ENCODE data around the gene TRANK1.

The TRANK1 gene

DNA sequence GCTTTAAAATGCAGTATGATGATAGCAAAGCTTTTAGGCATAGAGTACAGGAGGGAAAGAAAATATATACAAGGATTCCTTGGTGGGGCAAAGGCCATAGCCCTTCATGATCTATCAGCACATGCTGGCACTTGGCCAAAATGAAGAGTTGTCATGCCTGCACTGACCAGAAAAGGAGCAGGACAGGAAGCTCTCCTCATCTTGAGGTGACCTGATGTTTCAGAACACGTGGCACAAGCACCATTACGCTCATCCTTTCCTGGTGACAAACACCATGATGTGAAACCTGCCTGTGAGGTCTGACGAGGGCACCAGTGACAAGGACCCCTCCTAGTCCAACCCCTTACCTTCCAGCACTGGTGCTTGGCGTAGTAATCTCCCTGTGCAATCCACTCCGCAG lies 102.6 kb downstream of the TRANK1 start:
- FAIRE-seq, result no peak

DNA sequence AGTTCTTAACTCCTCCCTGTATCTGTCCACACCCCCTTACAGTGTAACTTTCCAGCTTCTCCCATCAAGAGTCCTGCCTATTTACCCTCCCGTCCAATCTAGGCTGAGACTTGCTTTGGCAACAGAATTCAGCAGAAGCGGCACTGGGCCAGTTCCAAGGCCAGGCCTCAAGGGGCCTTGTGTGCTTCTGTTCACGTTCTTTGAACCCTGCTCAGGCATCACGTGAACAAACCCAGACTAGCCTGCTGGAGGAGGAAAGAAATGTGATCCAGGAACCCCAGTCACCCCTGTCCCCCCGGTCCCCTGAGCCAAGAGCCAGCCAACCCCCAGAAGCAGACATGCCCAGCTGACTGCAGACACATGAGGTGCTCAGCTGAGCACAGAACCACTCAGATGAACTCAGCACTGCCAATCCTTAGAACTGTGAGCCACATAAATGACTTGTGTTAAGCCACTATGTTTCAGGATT lies 104.4 kb downstream of the TRANK1 start:
- no peak for FAIRE-seq

DNA sequence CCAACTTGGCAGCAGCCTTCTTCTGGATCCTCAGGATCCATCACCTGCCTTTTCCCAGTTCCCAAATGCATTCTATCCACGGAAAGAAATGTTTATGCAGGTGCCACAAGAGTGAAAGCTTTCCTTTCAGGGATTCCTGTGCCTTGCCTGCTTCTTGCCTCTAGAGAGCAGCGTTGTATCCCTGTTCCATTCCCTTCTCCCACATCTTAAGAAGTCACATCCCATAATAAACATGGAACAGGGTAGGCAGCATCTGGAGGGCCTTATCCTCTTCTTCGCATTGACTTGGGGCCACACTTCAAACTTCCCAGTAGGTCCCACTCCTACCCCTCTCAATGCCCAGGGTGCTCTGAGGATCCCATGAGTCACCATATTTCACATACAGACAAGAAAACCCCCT lies 107.8 kb downstream of the TRANK1 start:
- FAIRE-seq, result no peak

DNA sequence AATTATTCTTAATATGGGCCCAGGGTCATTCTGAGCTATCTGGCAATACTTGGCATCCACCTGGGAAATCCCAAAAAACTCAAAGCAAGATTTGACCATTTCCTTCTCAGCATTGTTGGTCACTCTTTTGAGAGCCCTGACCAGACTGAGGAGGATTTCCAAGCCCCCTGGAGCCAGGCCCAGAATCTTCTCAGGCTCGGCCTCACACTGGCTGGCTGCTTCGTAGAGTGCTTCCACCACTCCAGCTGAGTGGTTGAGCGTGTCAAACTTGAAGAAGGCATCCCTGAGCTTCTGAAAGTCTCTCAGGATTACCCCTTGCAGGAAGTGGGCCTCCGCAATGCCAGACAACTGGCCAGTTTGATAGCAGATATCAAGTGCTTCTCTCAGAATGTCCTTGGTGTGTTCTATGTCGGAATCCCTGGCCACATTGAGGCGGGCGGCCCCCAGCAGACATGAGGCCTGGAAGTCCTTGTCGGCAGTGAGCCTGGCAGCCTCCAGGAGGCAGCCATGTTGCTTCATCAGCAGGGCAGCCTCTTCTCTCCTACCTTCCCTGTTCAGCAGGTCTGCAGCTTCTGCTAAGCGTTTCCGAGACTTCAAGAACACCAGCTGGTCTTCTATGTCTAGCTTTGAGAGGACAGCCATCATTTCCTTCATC lies 111.6 kb downstream of the TRANK1 start:
- FAIRE-seq, result no peak

DNA sequence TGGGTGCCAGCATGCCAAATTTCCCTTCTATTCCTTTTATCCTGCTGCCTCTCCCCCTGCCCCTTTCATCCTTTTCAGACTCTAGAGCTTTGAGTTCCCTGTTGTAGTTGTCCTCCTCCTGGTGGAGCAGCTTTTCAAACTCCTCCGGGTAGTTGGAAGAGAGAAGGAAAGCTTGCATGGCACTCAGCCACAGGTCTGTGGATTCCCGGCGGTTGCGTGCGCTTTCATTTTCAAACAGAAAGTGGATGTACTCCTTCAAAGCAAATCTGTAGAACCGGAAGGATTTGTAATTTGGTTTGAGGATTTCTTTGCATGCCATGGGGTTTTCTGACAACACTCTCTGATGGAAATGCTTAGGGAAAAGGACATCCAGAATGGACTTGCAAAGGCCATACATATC lies 112.4 kb downstream of the TRANK1 start:
- FAIRE-seq, result no peak

DNA sequence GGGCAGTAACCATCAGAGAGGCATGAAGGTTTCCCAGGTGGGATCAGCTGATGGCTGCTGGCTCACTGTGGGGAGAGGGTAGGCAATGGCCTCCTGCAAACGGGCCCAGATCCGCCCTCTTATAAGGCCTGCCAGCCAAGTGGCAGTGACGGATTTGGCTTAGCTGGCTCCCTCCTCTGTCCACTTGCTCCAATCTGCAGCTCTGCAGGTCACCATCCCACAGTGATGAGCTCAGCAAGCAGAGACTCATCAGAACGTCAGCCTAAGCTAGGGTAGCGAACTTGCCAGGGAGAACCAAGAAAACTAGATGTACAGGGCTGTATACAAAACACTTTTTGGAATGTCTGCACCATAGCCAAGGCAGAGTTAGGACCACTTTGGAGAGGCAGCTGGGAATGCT lies 117.7 kb downstream of the TRANK1 start:
- FAIRE-seq, result no peak

DNA sequence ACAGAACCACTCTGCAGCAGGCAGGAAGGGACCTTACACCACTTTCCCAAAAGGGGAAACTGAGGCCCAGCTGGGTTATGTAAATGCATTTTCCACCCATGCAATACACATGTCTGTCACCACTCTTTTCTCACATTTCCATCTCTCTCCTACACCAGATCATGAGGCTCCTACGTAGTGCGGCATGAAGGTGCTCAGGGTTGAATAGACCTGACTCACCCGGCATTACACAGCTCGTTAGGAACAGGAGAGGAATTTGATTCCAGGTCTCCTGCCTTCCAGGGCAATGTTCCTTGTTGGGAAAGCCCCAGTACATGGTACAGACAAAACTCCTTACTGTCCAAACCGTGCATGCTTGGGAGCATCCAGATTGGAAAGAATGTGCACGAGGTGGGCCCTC lies 118.6 kb downstream of the TRANK1 start:
- no peak for FAIRE-seq

DNA sequence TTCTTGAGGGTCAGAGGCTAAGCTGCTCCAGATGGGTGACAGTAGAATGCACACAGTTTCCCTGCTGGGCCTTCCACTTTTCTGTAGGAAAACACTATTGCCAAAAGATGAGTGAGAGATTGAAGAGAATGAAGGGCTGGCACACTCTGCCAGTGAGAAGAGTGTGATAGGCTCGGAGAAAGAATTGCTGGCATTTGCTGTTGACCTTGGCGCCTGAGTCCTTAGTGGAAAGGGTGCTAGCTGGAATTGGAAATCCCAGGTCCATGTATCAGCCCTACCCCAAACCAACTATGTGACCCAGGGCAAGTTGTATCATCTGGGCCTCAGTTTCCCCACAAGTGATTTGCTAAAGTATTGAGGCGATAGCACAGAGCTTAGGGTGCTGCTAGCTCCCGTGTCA lies 120.4 kb downstream of the TRANK1 start:
- no peak for FAIRE-seq

DNA sequence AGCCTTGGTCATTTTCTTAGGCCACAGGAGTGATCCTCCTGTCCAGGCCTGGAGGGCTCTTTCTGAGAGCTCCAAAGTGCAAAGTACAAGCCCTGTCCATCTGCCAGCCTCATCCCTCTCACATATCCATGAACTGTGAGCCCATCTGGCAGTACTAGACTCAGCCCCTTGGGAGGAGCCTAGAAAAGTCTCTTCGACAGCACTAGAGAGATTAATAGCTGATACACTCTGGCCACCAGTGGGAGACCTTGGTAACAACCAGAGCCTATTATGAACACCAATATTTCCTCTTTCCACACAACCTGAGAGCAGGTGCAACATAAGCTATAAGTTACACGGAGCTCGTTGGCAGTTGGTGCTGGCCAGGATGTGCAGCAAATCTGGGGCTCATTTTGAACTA lies 121.0 kb downstream of the TRANK1 start:
- FAIRE-seq, result no peak

DNA sequence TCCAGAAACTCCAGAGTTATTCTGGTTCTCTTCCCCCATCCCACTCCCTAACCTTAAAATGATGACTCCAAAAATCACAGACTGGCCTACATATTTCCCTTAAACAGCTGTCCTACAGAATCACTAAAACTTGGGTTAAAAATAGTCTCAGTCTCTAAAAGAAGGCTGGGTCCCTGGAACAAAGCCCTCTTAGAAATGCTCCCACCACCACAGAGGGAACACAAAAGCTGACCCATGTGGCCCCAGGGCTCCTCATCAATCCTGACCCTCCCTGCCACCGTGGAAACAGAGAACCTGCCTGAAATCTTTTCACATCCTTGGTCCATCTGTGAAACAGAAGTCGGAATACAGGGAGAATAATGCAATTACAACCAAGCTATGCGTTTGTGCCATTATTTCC lies 124.8 kb downstream of the TRANK1 start:
- no peak for FAIRE-seq

DNA sequence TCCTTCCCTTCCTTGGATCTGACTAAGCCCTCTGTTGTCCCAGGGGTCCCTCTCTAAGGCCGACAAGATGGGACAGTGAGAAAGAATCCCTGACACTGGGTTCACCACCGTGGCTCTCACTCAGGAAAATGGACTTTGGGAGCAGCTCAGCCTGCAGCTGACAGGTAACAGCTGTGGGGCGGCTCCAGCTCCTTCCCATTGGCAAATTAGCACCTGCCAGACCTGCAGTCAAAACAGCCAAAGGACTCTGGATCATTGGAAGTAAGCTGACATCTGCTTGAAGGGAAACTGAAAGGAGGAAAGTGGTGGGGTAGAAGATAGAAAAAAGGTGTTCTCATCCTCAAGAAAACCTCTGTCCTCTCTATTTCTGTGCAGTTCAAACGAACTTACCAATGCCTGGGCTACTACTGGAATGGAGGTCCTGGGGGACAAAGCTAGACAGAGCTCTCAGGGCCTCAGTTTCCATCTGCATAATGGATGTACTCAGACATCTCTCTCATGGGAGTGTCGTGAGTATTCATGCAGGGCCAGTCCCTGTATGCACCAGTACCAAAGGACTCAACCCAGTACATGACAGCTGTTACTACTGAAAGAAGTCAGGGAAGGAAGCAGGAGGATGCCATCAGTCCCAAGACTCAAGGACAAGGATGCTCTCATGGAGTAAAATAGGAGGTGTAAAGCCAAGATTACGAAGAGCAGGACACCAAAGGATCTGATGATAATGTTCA lies 126.9 kb downstream of the TRANK1 start:
- FAIRE-seq, result no peak

DNA sequence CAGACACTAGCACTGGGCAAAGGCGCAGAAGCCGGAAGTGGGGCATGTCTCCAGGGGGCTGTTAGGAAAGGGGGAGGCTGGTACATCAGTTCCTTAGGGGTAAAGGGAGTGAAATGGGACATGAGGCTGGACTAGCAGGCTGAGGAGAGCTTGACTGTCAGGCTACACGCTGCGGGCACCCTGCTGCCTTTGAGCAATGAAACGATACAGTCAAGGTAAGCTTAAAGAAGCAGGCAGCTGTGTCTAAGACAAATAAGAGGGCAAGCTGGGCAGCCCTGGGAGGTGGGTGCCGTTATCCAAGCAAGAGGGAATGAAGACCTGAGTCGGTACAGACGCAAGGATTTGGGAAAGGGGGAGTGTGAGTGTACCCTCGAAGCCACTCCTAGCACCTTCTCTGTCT lies 129.5 kb downstream of the TRANK1 start:
- no peak for FAIRE-seq

DNA sequence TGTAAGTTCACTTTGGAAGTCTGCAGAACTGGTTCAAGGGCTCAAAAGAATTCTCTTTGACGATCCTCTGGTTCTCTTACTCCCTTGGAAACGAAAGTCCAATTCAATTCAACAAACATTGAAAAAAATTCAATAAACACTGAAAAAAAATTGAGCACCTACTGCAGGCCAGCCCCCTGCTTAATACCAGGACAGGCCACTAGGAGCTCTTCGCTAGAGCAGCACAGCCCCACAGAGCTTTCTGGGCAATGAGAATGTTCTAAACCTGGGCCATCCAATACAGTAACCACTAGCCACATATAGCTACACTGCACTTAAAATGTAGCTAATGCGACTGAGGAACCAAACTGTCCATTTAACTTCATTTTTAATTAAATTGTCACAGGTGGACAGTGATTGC lies 130.1 kb downstream of the TRANK1 start:
- no peak for FAIRE-seq

DNA sequence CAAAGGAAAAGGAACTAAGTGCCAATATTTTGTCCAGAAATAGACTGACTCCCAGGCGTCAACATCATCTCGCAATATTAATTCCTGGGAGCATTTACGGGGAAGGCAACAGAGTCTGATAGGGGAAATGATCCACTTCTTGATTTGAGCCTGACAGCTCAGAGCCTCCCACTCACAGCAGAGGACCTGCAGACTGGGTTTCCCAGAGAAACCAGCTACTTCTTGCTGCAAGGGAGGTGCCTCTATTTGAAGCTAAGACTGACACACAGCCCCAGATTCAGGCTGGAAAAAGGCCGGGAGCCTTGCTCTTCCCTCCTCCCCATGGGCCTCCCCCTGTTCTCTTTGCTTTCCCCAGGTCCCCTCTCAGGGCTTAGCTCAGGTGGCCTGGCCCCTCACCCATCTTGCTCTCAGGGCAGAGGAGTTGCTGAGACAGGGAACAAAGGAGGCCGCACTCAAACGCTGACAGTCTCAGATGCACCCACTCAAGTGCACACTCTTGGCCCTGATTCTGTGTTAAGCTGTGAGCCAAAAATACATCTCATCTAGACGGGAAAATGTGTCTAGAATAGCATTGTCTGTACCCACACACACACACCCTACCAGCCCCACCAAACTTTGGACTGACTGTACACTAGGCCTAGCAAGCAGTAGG lies 130.7 kb downstream of the TRANK1 start:
- no peak for FAIRE-seq

DNA sequence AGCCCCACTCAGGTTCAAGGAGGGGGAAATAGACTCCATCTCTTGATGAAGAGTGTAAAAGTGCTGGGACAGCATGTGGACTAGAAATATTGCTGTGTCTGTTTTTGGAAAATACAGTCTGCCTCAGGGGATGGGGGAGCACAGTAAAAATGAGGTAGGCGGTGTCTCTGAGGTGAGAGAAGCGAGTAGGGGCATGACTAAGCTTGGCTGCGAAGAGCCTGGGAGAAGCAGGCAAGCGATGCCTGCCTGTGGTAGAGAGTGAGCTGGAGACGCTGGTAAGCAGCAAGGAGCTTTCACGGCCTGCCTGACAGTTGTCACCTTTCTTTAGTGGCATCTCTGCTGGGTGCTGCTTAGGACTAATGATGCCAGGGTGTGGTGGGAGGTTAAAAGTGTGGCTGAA lies 131.5 kb downstream of the TRANK1 start:
- no peak for FAIRE-seq

DNA sequence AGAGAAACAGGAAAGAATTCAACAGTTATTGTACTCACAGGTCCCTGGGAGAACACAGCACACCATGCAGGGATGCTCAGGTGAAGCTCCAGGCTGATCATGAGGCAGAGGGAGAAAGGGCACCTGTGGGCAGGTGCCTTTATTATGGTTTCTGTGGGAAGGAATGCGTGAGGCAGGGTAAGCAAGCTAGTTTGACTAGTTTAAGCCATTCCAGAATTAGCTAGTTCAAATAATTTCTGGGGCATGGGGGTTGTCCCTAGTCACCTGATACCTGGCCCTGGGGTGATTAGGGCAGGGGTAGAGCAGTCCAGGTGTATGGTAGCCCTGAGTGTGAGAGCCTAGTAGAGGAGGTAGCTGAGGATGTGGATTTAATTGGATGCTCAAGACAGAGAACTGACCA lies 132.6 kb downstream of the TRANK1 start:
- FAIRE-seq, result no peak

DNA sequence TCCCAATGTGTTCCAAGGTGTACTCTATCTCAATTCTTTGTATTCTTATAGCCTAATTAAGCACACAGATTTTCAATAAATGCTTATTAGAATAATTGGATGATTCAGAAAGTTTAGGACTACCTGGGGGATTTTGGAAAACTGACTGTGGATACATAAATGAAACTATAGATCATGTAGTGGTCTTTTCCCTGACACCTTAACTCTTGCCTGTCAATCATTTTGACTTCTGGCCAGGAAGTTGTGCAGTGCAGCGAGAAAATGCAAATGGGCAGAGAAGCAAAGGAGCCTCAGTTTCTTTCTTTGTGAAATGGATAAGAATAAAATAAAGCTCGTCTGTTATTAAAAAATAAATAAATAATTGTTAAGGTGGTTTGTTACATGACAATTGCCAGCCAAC lies 133.1 kb downstream of the TRANK1 start:
- no peak for FAIRE-seq

DNA sequence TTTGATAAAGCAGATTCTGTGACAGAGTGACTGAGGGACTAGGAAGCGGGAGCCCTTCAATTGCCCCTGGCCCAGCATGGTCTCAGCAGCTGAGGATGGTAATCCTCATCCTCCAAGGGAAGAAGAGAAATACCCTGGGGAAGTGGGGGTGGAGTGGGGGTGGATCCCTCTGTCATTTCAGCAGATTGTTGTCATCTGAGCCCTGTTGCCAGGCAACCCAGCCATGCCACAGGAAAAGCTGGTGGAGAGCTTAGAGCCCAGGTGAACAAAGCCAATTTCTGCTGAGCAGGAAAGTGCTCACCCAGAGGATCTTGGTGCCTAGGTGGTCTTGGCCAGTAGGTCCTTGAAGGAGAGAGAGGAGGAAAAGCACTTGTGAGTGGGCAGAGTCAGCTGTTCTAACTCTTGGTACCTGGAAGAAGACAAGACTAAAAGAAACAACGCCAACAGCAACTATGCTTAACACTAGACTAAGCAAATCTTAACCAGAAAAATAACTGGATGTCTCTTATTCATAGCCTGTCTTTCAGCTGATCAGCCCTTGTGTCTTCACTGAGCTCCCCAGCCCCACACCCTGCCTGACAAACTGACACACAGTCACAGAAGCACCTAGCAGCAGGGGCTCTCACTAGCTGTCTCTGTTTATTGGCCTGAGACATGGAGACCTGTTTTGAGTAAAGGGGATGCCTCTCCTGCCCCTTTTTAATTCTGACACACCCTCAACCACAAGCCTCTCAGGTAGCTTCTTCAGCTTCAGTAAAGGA lies 140.4 kb downstream of the TRANK1 start:
- no peak for FAIRE-seq

DNA sequence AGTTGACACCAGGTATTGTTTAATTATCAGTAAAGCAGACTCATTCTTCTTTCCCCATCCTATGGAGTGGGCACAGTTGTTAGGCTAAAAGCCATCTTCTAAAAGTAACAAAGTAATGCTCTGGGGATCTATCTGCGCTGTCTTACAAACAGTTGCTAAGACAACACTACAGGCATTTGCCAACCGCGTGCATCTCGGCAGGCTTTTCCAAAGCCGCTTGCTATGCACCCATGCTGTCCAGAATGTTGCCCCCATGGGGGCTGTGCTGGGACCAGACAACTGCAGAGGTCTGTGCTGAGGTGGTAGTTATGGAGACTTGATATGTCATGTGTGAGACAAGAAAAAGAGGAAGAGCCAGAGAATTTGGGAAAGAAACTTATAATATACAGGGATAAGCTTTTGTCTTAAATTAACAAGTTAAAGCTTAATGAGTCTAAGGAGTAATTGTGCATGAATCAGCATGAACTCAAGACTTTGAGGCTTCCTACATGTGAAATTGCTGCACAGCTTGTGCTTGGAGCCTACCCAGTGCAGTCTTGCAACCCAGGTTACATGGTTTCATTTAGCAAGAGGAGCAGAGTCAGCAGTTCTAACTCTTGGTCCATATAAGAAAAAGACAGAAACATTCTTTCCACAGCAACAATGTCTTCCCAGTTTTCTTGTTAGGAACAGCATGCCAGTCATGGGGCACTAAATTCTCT lies 141.6 kb downstream of the TRANK1 start:
- no peak for FAIRE-seq

DNA sequence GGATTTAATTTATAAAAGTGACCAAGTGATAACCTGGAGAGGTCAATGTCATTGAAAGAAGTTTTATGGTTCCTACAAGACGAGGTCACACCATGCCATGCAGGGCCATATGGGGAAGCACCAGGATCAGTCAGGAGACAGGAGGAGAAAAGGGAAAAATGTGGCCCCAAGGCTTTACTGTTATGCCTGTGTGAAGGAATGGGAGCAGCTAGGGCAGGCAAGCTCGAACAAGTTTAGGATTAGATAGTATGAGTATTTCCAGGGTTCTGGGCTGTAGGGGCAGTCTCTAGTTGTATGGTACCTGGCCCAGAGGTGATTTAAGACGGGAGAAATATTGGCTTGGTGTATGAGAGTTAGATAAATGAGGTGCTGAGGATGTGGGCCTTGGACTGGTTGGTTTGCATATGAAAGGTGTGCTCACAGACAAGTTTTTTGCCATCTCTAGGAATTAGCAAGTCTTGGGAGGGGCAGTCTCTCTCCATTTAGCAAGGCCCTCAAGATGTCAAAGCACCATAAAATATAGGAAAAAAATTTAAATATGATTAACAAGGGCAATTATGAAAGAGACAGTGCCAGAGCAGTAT lies 144.2 kb downstream of the TRANK1 start:
- FAIRE-seq, result no peak

DNA sequence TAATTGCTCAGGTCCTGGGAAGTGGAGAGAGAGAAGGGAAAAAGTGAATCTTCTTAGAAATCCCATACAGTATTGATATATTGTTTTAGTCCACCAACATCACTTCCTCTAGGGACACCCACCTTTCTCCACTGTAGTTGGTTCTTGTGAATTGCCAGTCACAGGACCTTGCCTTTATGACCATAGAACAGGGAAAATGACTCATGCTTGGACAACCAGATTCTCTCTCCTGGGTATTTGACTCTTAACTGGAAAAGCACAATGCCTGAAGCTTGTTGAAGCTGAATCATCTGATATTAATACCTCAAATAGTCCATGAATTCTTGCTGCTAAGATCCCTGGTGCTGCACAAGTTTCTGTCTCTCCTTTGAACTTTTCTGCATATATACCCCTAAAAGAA lies 148.0 kb downstream of the TRANK1 start:
- FAIRE-seq, result no peak

DNA sequence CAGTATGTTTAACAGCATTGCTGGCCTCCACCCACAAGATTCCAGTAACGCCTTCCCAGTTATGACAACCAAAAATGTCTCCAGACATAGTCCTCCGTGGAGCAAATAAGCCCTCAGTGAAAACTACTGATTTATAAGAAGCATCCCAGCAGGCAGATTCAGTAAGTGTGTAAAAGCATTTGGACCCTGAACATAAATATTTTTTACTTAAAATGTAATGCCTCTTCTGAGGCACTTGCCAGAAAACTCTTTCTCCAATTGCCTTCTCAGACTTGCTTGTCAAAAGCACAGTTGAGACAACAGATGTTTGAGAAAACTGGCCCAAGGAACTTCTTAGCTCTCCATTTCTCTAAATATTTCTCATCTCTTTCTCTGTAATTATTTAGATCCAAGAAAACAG lies 148.7 kb downstream of the TRANK1 start:
- no peak for FAIRE-seq
